Measurements from ENCODE around the gene PNPLA5. TPM values are rescaled to one million over a fixed set of nuclear protein-coding genes. Genes with fewer than 3 reads are reported as not detected.

PNPLA5 gene
- total RNA-seq, 1 donor from 2014 or later: not detected

- H3K4me1 Mint-ChIP-seq (ENCODE audit: unreplicated experiment): no peaks in the 10 kb centered on the region
- H3K9me3 Mint-ChIP-seq (ENCODE audit: unreplicated experiment): no peaks in the 10 kb centered on the region
- peaks cover 13% of the 10 kb centered on the region for H3K27me3 Mint-ChIP-seq (ENCODE audit: unreplicated experiment)
- no peak for TF ChIP-seq CTCF (IDR thresholded peaks at IDR 0.05)
- no peak overlapping the region for H3K27ac Mint-ChIP-seq (ENCODE audit: unreplicated experiment)
- no peaks in the 10 kb centered on the region for H3K36me3 Mint-ChIP-seq (ENCODE audit: unreplicated experiment)
- no peak for DNase-seq (ENCODE audit: extremely low spot score, unreplicated experiment)
- H3K4me3 Mint-ChIP-seq (ENCODE audit: unreplicated experiment): no peak overlapping the region
These were observed 10.4 kb downstream of the PNPLA5 start for GRCh38 chr22:43881091-43882061.

GRCh38 chr22:43880541-43880991 lies 11.2 kb downstream of the PNPLA5 start:
- Mint-ChIP-seq H3K4me3 (ENCODE audit: unreplicated experiment) (no peak overlapping the region), H3K27ac (ENCODE audit: unreplicated experiment) (no peak overlapping the region), H3K9me3 (ENCODE audit: unreplicated experiment) (no peaks in the 10 kb centered on the region), H3K4me1 (ENCODE audit: unreplicated experiment) (no peaks in the 10 kb centered on the region), H3K27me3 (ENCODE audit: unreplicated experiment) (peaks cover 19% of the 10 kb centered on the region), H3K36me3 (ENCODE audit: unreplicated experiment) (no peaks in the 10 kb centered on the region)
- TF ChIP-seq CTCF (IDR thresholded peaks at IDR 0.05): no peak
- DNase-seq (ENCODE audit: extremely low spot score, unreplicated experiment): no peak

- DNase-seq (ENCODE audit: extremely low spot score, unreplicated experiment): no peak
- Mint-ChIP-seq H3K27ac (ENCODE audit: unreplicated experiment) (no peak overlapping the region), H3K4me1 (ENCODE audit: unreplicated experiment) (no peaks in the 10 kb centered on the region), H3K27me3 (ENCODE audit: unreplicated experiment) (peaks cover 19% of the 10 kb centered on the region), H3K9me3 (ENCODE audit: unreplicated experiment) (no peaks in the 10 kb centered on the region), H3K4me3 (ENCODE audit: unreplicated experiment) (no peak overlapping the region), H3K36me3 (ENCODE audit: unreplicated experiment) (no peaks in the 10 kb centered on the region)
- no peak for TF ChIP-seq CTCF (IDR thresholded peaks at IDR 0.05)
These were observed 11.8 kb downstream of the PNPLA5 start for GRCh38 chr22:43879901-43880540.

GRCh38 chr22:43878831-43879550 lies 12.8 kb downstream of the PNPLA5 start:
- DNase-seq (ENCODE audit: extremely low spot score, unreplicated experiment): no peak
- no peak overlapping the region for H3K4me3 Mint-ChIP-seq (ENCODE audit: unreplicated experiment)
- H3K36me3 Mint-ChIP-seq (ENCODE audit: unreplicated experiment): no peaks in the 10 kb centered on the region

More at GRCh38 chr22:43878831-43879550, 12.8 kb downstream of the PNPLA5 start:
- no peaks in the 10 kb centered on the region for H3K4me1 Mint-ChIP-seq (ENCODE audit: unreplicated experiment)
- no peak for TF ChIP-seq CTCF (IDR thresholded peaks at IDR 0.05)
- H3K9me3 Mint-ChIP-seq (ENCODE audit: unreplicated experiment): no peaks in the 10 kb centered on the region
- H3K27me3 Mint-ChIP-seq (ENCODE audit: unreplicated experiment): peaks cover 27% of the 10 kb centered on the region
- no peak overlapping the region for H3K27ac Mint-ChIP-seq (ENCODE audit: unreplicated experiment)
